K562 (cell line): Measurements from ENCODE around the gene HAPLN1. TPM values are rescaled to one million over a fixed set of nuclear protein-coding genes. Genes with fewer than 3 reads are reported as not detected.

ENCODE experiments used
- IRF2 ChIP-seq: sonication (generic); formaldehyde crosslinking; IDR thresholded peaks from 2 replicates; pipeline ENCODE4 v1.8.1; 2022; ENCODE audit warnings: mild to moderate bottlenecking, missing genetic modification reagents
- MAZ ChIP-seq, 2 experiments: fragments of 450-650 bp in 1 of 2; sonication (generic) in 1 of 2; formaldehyde crosslinking; IDR thresholded peaks in 1 of 2; conservative IDR thresholded peaks in 1 of 2; 2 replicates each; pipeline versions ENCODE4 v1.4.0 to v1.5.0; 2020; ENCODE audit warnings: mild to moderate bottlenecking in 1 of 2, missing genetic modification reagents in 1 of 2
- RFX1 ChIP-seq: fragments of 450-650 bp; IDR thresholded peaks from 2 replicates; pipeline ENCODE4 v1.6.1; 2016; ENCODE audit warnings: mild to moderate bottlenecking, moderate library complexity
- SMARCE1 ChIP-seq: fragments of 450-650 bp; IDR thresholded peaks from 2 replicates; pipeline ENCODE4 v1.7.1; 2016; ENCODE audit warnings: mild to moderate bottlenecking
- USF2 ChIP-seq: sonication (generic); formaldehyde crosslinking; IDR thresholded peaks from 2 replicates; pipeline ENCODE4 v1.5.0; 2020; ENCODE audit warnings: missing genetic modification reagents
- ZBTB8A ChIP-seq: fragments of 450-650 bp; IDR thresholded peaks from 2 replicates; pipeline ENCODE4 v1.6.1; 2018; ENCODE audit warnings: mild to moderate bottlenecking, moderate library complexity; ENCODE audit not compliant: partially characterized antibody
- ZNF184 ChIP-seq: sonication (generic); formaldehyde crosslinking; IDR thresholded peaks from 2 replicates; pipeline ENCODE4 v1.5.0; 2020; ENCODE audit warnings: missing genetic modification reagents
- ZNF511 ChIP-seq: sonication (generic); formaldehyde crosslinking; IDR thresholded peaks from 2 replicates; pipeline ENCODE4 v1.8.0; 2022; ENCODE audit warnings: mild to moderate bottlenecking, missing genetic modification reagents
- polyA plus RNA-seq, 8 experiments: library from polyadenylated mRNA; depleted of rRNA in 4 of 8; stranded (reverse) in 5 of 8; unstranded in 3 of 8; fragments of >200 nt; fragmentation: Nextera tagmentation in 2 of 8; fragmentation: Illumina TruSeq in 1 of 8; extraction: Ambion mirVana in 2 of 8; extraction: Trizol in 1 of 8; gene quantifications; 2 replicates each; pipeline versions ENCODE4 v1.2.1 to v1.2.3, GENCODE V29; 2011 to 2014; ENCODE audit warnings: inconsistent platforms in 1 of 8, missing spikeins in 1 of 8
- total RNA-seq, 7 experiments: library from RNA; depleted of rRNA in 6 of 7; stranded (reverse); fragments of >200 nt in 6 of 7; fragmentation: Illumina TruSeq in 2 of 7; extraction: Trizol in 2 of 7; gene quantifications; 2 replicates each; pipeline versions ENCODE4 v1.2.1 to v1.2.3, GENCODE V29; 2011 to 2021; ENCODE audit warnings: low replicate concordance in 1 of 7
- TF ChIP-seq, protein P1 (sequence below): fragments of 450-650 bp; IDR thresholded peaks from 2 replicates; pipeline ENCODE4 v1.6.1; 2016; ENCODE audit warnings: mild to moderate bottlenecking, moderate library complexity
- TF ChIP-seq, protein P2 (sequence below): fragments of 200-800 bp; sonication (Bioruptor generic); IDR thresholded peaks from 2 replicates; pipeline ENCODE4 v1.6.1; 2017; ENCODE audit warnings: missing genetic modification characterization, missing compliant biosample characterization

The HAPLN1 gene
- total and polyA plus RNA-seq, 9 of the 15 experiments (the other 6 are each of a cell fraction or from before 2014, with no cell fraction given) = not detected

- TF ChIP-seq, protein P1, sequence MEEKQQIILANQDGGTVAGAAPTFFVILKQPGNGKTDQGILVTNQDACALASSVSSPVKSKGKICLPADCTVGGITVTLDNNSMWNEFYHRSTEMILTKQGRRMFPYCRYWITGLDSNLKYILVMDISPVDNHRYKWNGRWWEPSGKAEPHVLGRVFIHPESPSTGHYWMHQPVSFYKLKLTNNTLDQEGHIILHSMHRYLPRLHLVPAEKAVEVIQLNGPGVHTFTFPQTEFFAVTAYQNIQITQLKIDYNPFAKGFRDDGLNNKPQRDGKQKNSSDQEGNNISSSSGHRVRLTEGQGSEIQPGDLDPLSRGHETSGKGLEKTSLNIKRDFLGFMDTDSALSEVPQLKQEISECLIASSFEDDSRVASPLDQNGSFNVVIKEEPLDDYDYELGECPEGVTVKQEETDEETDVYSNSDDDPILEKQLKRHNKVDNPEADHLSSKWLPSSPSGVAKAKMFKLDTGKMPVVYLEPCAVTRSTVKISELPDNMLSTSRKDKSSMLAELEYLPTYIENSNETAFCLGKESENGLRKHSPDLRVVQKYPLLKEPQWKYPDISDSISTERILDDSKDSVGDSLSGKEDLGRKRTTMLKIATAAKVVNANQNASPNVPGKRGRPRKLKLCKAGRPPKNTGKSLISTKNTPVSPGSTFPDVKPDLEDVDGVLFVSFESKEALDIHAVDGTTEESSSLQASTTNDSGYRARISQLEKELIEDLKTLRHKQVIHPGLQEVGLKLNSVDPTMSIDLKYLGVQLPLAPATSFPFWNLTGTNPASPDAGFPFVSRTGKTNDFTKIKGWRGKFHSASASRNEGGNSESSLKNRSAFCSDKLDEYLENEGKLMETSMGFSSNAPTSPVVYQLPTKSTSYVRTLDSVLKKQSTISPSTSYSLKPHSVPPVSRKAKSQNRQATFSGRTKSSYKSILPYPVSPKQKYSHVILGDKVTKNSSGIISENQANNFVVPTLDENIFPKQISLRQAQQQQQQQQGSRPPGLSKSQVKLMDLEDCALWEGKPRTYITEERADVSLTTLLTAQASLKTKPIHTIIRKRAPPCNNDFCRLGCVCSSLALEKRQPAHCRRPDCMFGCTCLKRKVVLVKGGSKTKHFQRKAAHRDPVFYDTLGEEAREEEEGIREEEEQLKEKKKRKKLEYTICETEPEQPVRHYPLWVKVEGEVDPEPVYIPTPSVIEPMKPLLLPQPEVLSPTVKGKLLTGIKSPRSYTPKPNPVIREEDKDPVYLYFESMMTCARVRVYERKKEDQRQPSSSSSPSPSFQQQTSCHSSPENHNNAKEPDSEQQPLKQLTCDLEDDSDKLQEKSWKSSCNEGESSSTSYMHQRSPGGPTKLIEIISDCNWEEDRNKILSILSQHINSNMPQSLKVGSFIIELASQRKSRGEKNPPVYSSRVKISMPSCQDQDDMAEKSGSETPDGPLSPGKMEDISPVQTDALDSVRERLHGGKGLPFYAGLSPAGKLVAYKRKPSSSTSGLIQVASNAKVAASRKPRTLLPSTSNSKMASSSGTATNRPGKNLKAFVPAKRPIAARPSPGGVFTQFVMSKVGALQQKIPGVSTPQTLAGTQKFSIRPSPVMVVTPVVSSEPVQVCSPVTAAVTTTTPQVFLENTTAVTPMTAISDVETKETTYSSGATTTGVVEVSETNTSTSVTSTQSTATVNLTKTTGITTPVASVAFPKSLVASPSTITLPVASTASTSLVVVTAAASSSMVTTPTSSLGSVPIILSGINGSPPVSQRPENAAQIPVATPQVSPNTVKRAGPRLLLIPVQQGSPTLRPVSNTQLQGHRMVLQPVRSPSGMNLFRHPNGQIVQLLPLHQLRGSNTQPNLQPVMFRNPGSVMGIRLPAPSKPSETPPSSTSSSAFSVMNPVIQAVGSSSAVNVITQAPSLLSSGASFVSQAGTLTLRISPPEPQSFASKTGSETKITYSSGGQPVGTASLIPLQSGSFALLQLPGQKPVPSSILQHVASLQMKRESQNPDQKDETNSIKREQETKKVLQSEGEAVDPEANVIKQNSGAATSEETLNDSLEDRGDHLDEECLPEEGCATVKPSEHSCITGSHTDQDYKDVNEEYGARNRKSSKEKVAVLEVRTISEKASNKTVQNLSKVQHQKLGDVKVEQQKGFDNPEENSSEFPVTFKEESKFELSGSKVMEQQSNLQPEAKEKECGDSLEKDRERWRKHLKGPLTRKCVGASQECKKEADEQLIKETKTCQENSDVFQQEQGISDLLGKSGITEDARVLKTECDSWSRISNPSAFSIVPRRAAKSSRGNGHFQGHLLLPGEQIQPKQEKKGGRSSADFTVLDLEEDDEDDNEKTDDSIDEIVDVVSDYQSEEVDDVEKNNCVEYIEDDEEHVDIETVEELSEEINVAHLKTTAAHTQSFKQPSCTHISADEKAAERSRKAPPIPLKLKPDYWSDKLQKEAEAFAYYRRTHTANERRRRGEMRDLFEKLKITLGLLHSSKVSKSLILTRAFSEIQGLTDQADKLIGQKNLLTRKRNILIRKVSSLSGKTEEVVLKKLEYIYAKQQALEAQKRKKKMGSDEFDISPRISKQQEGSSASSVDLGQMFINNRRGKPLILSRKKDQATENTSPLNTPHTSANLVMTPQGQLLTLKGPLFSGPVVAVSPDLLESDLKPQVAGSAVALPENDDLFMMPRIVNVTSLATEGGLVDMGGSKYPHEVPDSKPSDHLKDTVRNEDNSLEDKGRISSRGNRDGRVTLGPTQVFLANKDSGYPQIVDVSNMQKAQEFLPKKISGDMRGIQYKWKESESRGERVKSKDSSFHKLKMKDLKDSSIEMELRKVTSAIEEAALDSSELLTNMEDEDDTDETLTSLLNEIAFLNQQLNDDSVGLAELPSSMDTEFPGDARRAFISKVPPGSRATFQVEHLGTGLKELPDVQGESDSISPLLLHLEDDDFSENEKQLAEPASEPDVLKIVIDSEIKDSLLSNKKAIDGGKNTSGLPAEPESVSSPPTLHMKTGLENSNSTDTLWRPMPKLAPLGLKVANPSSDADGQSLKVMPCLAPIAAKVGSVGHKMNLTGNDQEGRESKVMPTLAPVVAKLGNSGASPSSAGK = no peak
- no peak for TF ChIP-seq ZNF511 (CRISPR knock-in tag)
- TF ChIP-seq ZNF184 (CRISPR knock-in tag) = no peak
- no peak for TF ChIP-seq USF2 (CRISPR knock-in tag)
- no peak for TF ChIP-seq MAZ (CRISPR knock-in tag; conservative IDR thresholded peaks at IDR 0.05 in 1 of 2, IDR thresholded peaks at IDR 0.05 in 1 of 2)
- no peak for TF ChIP-seq IRF2
- no peak for TF ChIP-seq RFX1
- no peak for TF ChIP-seq SMARCE1
- TF ChIP-seq, protein P2, sequence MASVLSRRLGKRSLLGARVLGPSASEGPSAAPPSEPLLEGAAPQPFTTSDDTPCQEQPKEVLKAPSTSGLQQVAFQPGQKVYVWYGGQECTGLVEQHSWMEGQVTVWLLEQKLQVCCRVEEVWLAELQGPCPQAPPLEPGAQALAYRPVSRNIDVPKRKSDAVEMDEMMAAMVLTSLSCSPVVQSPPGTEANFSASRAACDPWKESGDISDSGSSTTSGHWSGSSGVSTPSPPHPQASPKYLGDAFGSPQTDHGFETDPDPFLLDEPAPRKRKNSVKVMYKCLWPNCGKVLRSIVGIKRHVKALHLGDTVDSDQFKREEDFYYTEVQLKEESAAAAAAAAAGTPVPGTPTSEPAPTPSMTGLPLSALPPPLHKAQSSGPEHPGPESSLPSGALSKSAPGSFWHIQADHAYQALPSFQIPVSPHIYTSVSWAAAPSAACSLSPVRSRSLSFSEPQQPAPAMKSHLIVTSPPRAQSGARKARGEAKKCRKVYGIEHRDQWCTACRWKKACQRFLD (CRISPR knock-in tag) = no peak
- TF ChIP-seq ZBTB8A = no peak
- TF ChIP-seq, all 486 proteins: peak for 0
These were observed 130.9 kb downstream of the HAPLN1 start (continued) for GRCh38 chr5:83589786-83590185.
